H1 (cell line): ENCODE results near the gene COASY. TPM values are rescaled to one million over a fixed set of nuclear protein-coding genes. Genes with fewer than 3 reads are reported as not detected.

ENCODE experiments used
- CHD7 ChIP-seq: fragments of 300-600 bp; sonication (generic); IDR thresholded peaks from 2 replicates; pipeline ENCODE4 v1.7.1; 2012; ENCODE audit warnings: low read length, moderate library complexity, mild to moderate bottlenecking, inconsistent platforms; ENCODE audit not compliant: insufficient replicate concordance
- EZH2 ChIP-seq: fragments of 200-600 bp; sonication (generic); IDR thresholded peaks from 2 replicates; pipeline ENCODE4 v1.7.1; 2012; ENCODE audit warnings: low read depth, mild to moderate bottlenecking, moderate library complexity, low read length, inconsistent platforms; ENCODE audit not compliant: severe bottlenecking
- FOSL1 ChIP-seq: IDR thresholded peaks from 2 replicates; pipeline ENCODE4 v1.6.1; 2011; ENCODE audit warnings: mild to moderate bottlenecking, low read depth, low read length, moderate library complexity; ENCODE audit not compliant: insufficient read depth
- NRF1 ChIP-seq: IDR thresholded peaks from 2 replicates; pipeline ENCODE4 v1.6.1; 2011; ENCODE audit warnings: mild to moderate bottlenecking, low read depth, low read length, improper control_type of control experiment
- POU5F1 ChIP-seq: IDR thresholded peaks from 2 replicates; pipeline ENCODE4 v1.6.1; 2011; ENCODE audit warnings: low read depth, mild to moderate bottlenecking, low read length, moderate library complexity
- SIRT6 ChIP-seq: IDR thresholded peaks from one replicate; pipeline ENCODE4 v1.7.1; 2012; ENCODE audit warnings: low read length, inconsistent platforms
- USF2 ChIP-seq: IDR thresholded peaks from 2 replicates; pipeline ENCODE4 v1.6.1; 2011; ENCODE audit warnings: low read length, improper control_type of control experiment
- polyA plus RNA-seq, 7 experiments: library from polyadenylated mRNA; depleted of rRNA in 3 of 7; stranded (reverse) in 5 of 7; unstranded in 2 of 7; fragments of >200 nt in 5 of 7; fragments of 200-250 nt in 2 of 7; gene quantifications; 1 replicate in 5 of 7; 2 replicates in 1 of 7; 4 replicates in 1 of 7; pipeline versions ENCODE4 v1.2.1 to v1.2.3, GENCODE V29; 2011 to 2013; ENCODE audit warnings: missing spikeins in 2 of 7, mixed read lengths in 2 of 7
- total RNA-seq: library from RNA; stranded (reverse); fragmentation: NEBNext Ultra II Directional; extraction: Animal tissue kit (Norgen Biotek cat#: 25700); gene quantifications from 2 replicates; pipeline ENCODE4 v1.2.1, GENCODE V29; 2021

Gene COASY
- total and polyA plus RNA-seq, 2 of the 8 experiments (the other 6 are each of a cell fraction or from before 2014, with no cell fraction given): 64.5 to 100 TPM

DNA sequence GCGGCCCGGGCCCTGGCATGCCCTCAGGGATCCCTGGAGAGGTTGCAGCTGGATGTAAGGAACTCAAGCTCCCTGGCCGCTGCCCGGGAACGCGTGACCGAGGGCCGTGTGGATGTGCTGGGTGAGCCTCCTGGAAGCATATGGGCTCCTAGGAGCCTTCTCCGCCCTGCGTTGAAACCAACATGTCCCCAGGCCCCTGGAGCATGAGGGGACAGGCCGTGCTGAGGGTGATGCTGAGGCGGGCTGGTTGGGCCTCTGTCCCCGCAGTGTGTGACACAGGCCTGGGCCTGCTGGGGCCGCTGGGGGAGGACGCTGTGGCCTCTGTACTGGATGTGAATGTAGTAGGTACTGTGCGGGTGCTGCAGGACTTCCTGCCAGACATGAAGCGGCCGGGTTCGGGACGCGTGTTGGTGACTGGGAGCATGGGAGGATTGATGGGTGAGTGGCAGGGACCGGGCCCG lies 14.9 kb upstream of the COASY start (continued):
- TF ChIP-seq CHD7 (no peak), NRF1 (no peak), FOSL1 (no peak), POU5F1 (no peak), EZH2 (no peak), SIRT6 (no peak), USF2 (no peak)
